ENCODE results near the gene ZNF281. TPM values are rescaled to one million over a fixed set of nuclear protein-coding genes. Genes with fewer than 3 reads are reported as not detected.

ZNF281 gene
- polyA plus RNA-seq, 2 of the 4 experiments (the other 2 are of a cell fraction), result 33.7 to 39.1 TPM

- peaks cover 80% of the 10 kb centered on the region for H3K4me1 ChIP-seq
- no peak for DNase-seq (ENCODE audit: low read depth in 1 of 2, low spot score in 1 of 2)
- ChIA-PET POLR2A (interaction anchor here (0.7 to 2.1 kb wide), 7 partner anchors 28 to 73 kb away, joined by 3 to 5 read pairs (median 4); no protein-coding TSS in a partner anchor), CTCF (interaction anchor here (0.7 to 2.3 kb wide), 3 partner anchors 72 to 78 kb away, joined by 3 to 7 read pairs (median 3); no protein-coding TSS in a partner anchor)
- H3K27ac ChIP-seq, result peak overlapping the region; percentile 97 to 98
- TF ChIP-seq, protein P1, sequence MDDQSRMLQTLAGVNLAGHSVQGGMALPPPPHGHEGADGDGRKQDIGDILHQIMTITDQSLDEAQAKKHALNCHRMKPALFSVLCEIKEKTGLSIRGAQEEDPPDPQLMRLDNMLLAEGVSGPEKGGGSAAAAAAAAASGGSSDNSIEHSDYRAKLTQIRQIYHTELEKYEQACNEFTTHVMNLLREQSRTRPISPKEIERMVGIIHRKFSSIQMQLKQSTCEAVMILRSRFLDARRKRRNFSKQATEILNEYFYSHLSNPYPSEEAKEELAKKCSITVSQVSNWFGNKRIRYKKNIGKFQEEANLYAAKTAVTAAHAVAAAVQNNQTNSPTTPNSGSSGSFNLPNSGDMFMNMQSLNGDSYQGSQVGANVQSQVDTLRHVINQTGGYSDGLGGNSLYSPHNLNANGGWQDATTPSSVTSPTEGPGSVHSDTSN (IDR thresholded peaks at IDR 0.05), result no peak
- TF ChIP-seq EHF (CRISPR knock-in tag; IDR thresholded peaks at IDR 0.05), result no peak
- TF ChIP-seq CHD2 (IDR thresholded peaks at IDR 0.05; ENCODE audit: low read length, partially characterized antibody), result no peak
- TF ChIP-seq SMC3 (IDR thresholded peaks at IDR 0.05), result no peak
- no peak for TF ChIP-seq RAD21 (conservative IDR thresholded peaks at IDR 0.05 in 1 of 2, IDR thresholded peaks at IDR 0.05 in 1 of 2)
- TF ChIP-seq REST (IDR thresholded peaks at IDR 0.05), result no peak
- TF ChIP-seq ZFP36 (IDR thresholded peaks at IDR 0.05; ENCODE audit: borderline replicate concordance, partially characterized antibody), result no peak
- FAIRE-seq, result no peak
- ATAC-seq, result peak in 1 of 2 experiments; percentile 6; a peak in 3 of 6 replicates
- H3K9me3 ChIP-seq, result no peaks in the 10 kb centered on the region
- 8% methylated on average over 8 of the region's 8 CpGs for WGBS (ENCODE audit: missing lambda C conversion rate)
- peak overlapping the region; percentile 88 for H3K4me3 ChIP-seq
- H3K4me2 ChIP-seq, result peak overlapping the region; percentile 97
Measured at GRCh38 chr1:200410566-200410878, 686 bp upstream of the ZNF281 start.

DNA sequence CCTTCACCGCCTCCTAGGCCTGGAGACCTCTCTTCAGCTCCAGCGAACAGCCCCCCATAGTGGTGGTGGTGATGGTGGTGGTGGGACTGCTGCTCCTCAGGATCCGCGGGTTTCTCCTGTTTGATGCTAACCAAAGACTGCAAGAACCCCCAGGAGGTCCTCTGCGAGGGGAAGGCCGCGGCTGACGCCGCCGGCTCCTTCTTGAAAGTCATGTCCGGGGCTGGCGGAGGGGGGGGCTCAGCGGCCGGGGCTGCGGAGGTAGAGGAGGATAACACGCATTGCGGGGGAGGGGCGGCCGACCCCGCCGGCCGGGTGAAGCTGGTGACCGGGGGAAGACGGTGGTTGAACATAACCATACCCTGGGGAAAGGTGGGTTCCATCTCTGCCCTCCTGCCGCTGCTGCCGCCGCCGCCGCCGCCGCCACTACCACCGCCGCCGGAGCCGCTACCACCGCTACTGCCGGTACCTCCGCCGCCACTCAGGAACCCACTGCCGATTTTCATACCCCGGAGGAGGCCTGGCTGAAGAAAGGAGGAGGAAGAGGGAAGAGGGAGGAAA, 554 bp downstream of the ZNF281 start:
- ChIA-PET CTCF (no interaction called here), POLR2A (interaction anchor here (1.0 to 2.1 kb wide), 6 partner anchors 27 to 74 kb away, joined by 3 to 5 read pairs (median 4); no protein-coding TSS in a partner anchor)
- Histone ChIP-seq H3K27ac (peak overlapping the region; percentile 97 to 98), H3K4me3 (peak overlapping the region; percentile 88), H3K4me2 (peak overlapping the region; percentile 97), H3K9me3 (no peaks in the 10 kb centered on the region), H3K4me1 (peaks cover 75% of the 10 kb centered on the region)
- peak; percentile 35 to 49 for ATAC-seq
- 8% methylated on average over 26 of the region's 41 CpGs for WGBS (ENCODE audit: missing lambda C conversion rate)
- DNase-seq (ENCODE audit: low read depth in 1 of 2, low spot score in 1 of 2), result no peak
- FAIRE-seq, result no peak
- TF ChIP-seq RAD21 (conservative IDR thresholded peaks at IDR 0.05 in 1 of 2, IDR thresholded peaks at IDR 0.05 in 1 of 2) (peak in 1 of 2 experiments; percentile 20; a peak in 2 of 5 replicates), ESRRA (IDR thresholded peaks at IDR 0.05; ENCODE audit: borderline replicate concordance, low read length) (no peak), KDM5A (IDR thresholded peaks at IDR 0.05) (peak; percentile 52; the same call in 1 of the 2 replicates)

DNA sequence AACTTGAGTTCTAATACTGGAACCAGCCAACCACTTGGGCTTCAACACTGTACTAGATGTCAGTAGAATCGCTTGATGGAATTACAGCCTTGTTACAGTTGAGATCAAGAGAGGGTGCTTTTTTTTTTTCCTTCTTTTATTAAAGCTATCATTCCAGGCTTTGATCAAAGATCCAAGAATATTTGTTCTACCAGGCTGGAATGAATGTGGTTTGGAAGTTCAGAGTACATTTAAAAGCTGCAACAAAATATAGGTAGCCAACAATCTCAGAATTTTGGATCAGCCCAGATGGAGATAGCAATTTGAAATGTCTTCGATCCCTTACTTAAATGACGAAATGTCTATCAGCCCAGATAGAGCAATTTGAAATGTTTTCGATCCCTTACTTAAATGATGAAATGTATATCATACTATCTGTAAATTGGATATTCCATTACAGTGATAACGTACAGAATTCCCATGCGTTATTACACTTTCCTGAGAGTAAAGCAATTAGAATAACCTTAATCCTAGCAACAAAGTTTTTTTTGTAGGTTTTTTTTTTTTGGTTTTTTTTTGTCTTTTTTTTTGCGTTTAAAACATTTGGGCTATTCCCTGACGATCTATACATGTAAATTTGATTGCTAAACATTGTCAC, 3.6 kb downstream of the ZNF281 start:
- Histone ChIP-seq H3K4me3 (peak overlapping the region; percentile 88), H3K27ac (peak overlapping the region; percentile 88 to 97), H3K9me3 (no peaks in the 10 kb centered on the region), H3K4me1 (peaks cover 78% of the 10 kb centered on the region), H3K4me2 (peak overlapping the region; percentile 97)
- POLR2A ChIA-PET, result no interaction called here
- DNase-seq (ENCODE audit: low read depth in 1 of 2, low spot score in 1 of 2), result no peak
- CTCF ChIA-PET, result no interaction called here
- TF ChIP-seq NFE2L2 (conservative IDR thresholded peaks at IDR 0.05; ENCODE audit: low read length) (no peak), CEBPB (IDR thresholded peaks at IDR 0.05) (0 out of 4 replicates have a peak, but pooled peaks of 1 of the 2 experiments have one; percentile 10)
- WGBS (ENCODE audit: missing lambda C conversion rate), result 51% methylated on average over 8 of the region's 8 CpGs
- ATAC-seq, result no peak
- FAIRE-seq, result no peak

DNA sequence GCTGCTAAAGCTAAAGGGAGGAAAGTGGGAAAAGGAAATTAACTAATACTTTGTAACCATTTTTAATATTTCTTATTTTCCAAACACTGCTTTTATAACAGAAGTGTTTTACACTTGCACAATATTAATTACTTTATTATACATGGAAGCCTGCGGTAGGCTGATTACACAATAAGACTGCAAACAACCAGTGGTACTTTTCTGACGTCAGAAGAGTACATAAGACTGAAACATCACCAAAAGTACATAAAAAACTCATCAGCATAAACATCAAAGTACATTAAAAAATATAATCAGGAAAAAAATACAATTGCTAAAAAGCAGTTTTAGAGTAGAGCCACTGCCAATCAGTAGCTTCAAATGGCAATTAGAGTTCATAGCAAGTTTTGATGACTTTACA, 4.6 kb downstream of the ZNF281 start:
- POLR2A ChIA-PET, result no interaction called here
- DNase-seq (ENCODE audit: low read depth in 1 of 2, low spot score in 1 of 2) (peak in 1 of 2 experiments; percentile 75), FAIRE-seq (no peak), ATAC-seq (no peak)
- peak overlapping the region; percentile 88 for H3K4me3 ChIP-seq
- H3K27ac ChIP-seq, result peak overlapping the region; percentile 88 to 97
- 1% methylated on average over 2 of the region's 2 CpGs for WGBS (ENCODE audit: missing lambda C conversion rate)
- CTCF ChIA-PET, result no interaction called here
- peaks cover 78% of the 10 kb centered on the region for H3K4me1 ChIP-seq
- H3K9me3 ChIP-seq, result no peaks in the 10 kb centered on the region
- peak overlapping the region; percentile 97 for H3K4me2 ChIP-seq
- TF ChIP-seq ZC3H11A (IDR thresholded peaks at IDR 0.05) (no peak), BCL3 (IDR thresholded peaks at IDR 0.05) (peak; percentile 95; the same call in 2 of the 3 replicates), TFCP2L1 (CRISPR knock-in tag; IDR thresholded peaks at IDR 0.05) (no peak), FOSL2 (IDR thresholded peaks at IDR 0.05) (peak; percentile 70), FOSL2 (CRISPR knock-in tag; IDR thresholded peaks at IDR 0.05) (peak; percentile 82), ZSCAN20 (CRISPR knock-in tag; IDR thresholded peaks at IDR 0.05) (no peak), ZFP36 (IDR thresholded peaks at IDR 0.05; ENCODE audit: borderline replicate concordance, partially characterized antibody) (no peak), HOXB5 (CRISPR knock-in tag; IDR thresholded peaks at IDR 0.05) (peak; percentile 41; the same call in 1 of the 2 replicates), SMC3 (IDR thresholded peaks at IDR 0.05) (peak; percentile 46; the same call in 2 of the 3 replicates), RNF2 (IDR thresholded peaks at IDR 0.05; ENCODE audit: borderline replicate concordance, low read depth) (no peak), CHD4 (IDR thresholded peaks at IDR 0.05; ENCODE audit: borderline replicate concordance) (no peak), JUN (IDR thresholded peaks at IDR 0.05) (peak; percentile 67 to 94; a peak in 3 of 5 replicates)

Measured in A549 (cell line).